Measurements from ENCODE around the gene HDAC3. TPM values are rescaled to one million over a fixed set of nuclear protein-coding genes. Genes with fewer than 3 reads are reported as not detected.

The HDAC3 gene
- total RNA-seq, 1 donor from 2014 or later = 39.7 TPM

DNA sequence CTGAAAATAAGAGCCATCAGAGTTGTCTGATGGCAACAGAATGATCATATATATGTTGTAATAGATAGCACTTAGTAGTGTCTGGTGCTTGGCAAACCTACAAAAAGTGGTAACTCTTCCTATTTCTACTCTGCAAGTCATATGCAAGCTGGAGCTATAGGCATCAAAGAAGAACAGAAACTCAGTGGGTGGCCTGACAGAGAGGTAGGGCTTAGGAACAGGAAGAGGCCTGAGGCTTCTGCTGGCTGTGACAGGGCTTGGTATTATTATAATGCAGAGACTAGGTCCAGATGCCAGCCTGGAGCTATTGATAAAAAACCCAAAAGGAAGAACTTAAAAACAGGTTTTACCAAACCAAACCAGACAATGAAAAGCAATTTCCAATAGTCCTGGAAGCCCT lies 13.5 kb downstream of the HDAC3 start:
- Histone ChIP-seq H3K36me3 (ENCODE audit: control insufficient read depth, insufficient read depth, low read length) (peaks cover 2% of the 10 kb centered on the region), H3K27me3 (ENCODE audit: control insufficient read depth, insufficient read depth, low read length) (no peaks in the 10 kb centered on the region), H3K4me3 (ENCODE audit: low read depth, low read length) (no peak overlapping the region)
- no peak for DNase-seq (ENCODE audit: low read depth)
- TF ChIP-seq, protein P1, sequence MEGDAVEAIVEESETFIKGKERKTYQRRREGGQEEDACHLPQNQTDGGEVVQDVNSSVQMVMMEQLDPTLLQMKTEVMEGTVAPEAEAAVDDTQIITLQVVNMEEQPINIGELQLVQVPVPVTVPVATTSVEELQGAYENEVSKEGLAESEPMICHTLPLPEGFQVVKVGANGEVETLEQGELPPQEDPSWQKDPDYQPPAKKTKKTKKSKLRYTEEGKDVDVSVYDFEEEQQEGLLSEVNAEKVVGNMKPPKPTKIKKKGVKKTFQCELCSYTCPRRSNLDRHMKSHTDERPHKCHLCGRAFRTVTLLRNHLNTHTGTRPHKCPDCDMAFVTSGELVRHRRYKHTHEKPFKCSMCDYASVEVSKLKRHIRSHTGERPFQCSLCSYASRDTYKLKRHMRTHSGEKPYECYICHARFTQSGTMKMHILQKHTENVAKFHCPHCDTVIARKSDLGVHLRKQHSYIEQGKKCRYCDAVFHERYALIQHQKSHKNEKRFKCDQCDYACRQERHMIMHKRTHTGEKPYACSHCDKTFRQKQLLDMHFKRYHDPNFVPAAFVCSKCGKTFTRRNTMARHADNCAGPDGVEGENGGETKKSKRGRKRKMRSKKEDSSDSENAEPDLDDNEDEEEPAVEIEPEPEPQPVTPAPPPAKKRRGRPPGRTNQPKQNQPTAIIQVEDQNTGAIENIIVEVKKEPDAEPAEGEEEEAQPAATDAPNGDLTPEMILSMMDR (IDR thresholded peaks at IDR 0.05; ENCODE audit: insufficient read depth, low read length, poor library complexity, severe bottlenecking) = no peak

- TF ChIP-seq, protein P1 (IDR thresholded peaks at IDR 0.05; ENCODE audit: insufficient read depth, low read length, poor library complexity, severe bottlenecking) = peak; percentile 94
- H3K36me3 ChIP-seq (ENCODE audit: control insufficient read depth, insufficient read depth, low read length) = peaks cover 2% of the 10 kb centered on the region
- peak; percentile 75 for DNase-seq (ENCODE audit: low read depth)
- peak within 1 kb of the TSS; percentile 90 for H3K4me3 ChIP-seq (ENCODE audit: low read depth, low read length)
- H3K27me3 ChIP-seq (ENCODE audit: control insufficient read depth, insufficient read depth, low read length) = no peaks in the 10 kb centered on the region
Measured at GRCh38 chr5:141618804-141619554, 17.7 kb downstream of the HDAC3 start, which contains the start of gene DIAPH1. Gene DIAPH1 (minus strand): TSS chr5:141619000. CDS start chr5:141618914, 86 bp downstream.

DNA sequence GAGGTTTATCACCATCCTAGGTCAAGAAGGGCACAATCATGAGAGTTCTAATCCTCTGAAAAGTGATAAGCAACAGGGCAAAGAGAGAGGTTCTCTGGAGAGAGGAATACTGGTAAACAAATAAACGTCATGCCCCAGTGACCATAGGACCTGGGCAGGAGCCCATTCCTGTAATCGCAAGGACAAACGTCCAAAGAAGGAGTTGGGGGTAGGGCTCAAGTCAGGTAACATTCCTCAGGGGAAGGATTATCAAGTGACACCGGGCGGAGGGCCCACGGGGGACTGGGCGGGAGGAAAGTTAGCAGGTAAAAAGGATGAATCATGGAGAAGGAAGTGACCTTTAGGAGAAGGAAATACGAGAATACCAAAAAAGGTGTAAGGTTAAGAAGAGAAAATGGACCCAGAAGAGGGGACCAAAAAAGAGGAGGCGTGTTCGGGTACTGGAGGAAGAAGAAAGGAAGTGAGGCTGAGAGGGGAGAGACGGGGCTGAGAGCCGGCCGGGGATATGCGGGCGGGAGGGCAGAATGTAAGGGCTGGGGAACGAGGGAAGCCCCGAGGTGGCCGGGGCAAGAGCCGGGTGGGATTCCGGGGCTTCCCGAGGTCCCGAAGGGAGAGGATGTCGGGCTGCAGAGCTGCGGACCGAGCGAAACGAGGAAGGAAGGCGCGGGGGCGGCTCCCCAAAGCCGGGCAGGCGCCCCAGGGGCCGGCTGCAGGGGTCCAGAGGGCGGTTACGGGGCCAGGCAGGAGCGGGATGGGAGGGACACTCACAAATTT lies 18.4 kb downstream of the HDAC3 start:
- DNase-seq (ENCODE audit: low read depth) = no peak

DNA sequence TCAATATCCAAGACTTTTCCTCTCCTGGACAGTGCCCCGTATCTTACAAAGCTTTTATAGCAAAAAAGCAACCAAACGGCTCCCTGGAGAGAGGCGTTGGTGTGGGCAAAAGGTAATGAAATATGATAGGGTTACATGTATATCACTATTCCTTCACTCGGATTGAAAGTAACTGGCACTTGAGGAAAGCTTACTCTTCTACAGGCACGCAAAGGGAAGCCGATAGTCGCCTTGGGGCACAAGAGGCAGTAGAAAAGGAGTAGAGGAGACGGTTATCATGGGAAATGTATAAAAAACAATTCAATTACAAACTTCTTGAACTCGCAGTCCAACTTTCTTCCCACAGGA lies 19.0 kb downstream of the HDAC3 start:
- TF ChIP-seq, protein P1 (IDR thresholded peaks at IDR 0.05; ENCODE audit: insufficient read depth, low read length, poor library complexity, severe bottlenecking) = no peak
- Histone ChIP-seq H3K4me3 (ENCODE audit: low read depth, low read length) (peak overlapping the region; percentile 90), H3K27me3 (ENCODE audit: control insufficient read depth, insufficient read depth, low read length) (no peaks in the 10 kb centered on the region), H3K36me3 (ENCODE audit: control insufficient read depth, insufficient read depth, low read length) (peaks cover 2% of the 10 kb centered on the region)
- no peak for DNase-seq (ENCODE audit: low read depth)

More for the DNA sequence above, 18.4 kb downstream of the HDAC3 start:
- Histone ChIP-seq H3K4me3 (ENCODE audit: low read depth, low read length) (peak overlapping the region; percentile 90), H3K36me3 (ENCODE audit: control insufficient read depth, insufficient read depth, low read length) (peaks cover 2% of the 10 kb centered on the region), H3K27me3 (ENCODE audit: control insufficient read depth, insufficient read depth, low read length) (no peaks in the 10 kb centered on the region)
- TF ChIP-seq, protein P1 (IDR thresholded peaks at IDR 0.05; ENCODE audit: insufficient read depth, low read length, poor library complexity, severe bottlenecking) = no peak

GRCh38 chr5:141617128-141617527 lies 19.5 kb downstream of the HDAC3 start:
- H3K27me3 ChIP-seq (ENCODE audit: control insufficient read depth, insufficient read depth, low read length) = no peaks in the 10 kb centered on the region
- H3K36me3 ChIP-seq (ENCODE audit: control insufficient read depth, insufficient read depth, low read length) = peaks cover 2% of the 10 kb centered on the region
- DNase-seq (ENCODE audit: low read depth) = no peak
- H3K4me3 ChIP-seq (ENCODE audit: low read depth, low read length) = peak overlapping the region; percentile 90
- TF ChIP-seq, protein P1 (IDR thresholded peaks at IDR 0.05; ENCODE audit: insufficient read depth, low read length, poor library complexity, severe bottlenecking) = no peak

All from kidney epithelial cell (primary cell).